Hepatocyte (in vitro differentiated cells): Measurements from ENCODE around the gene KCNB1.

ENCODE experiments used
- CTCF ChIP-seq: fragments of 200-600 bp; sonication (generic); IDR thresholded peaks from 2 replicates; pipeline ENCODE4 v1.5.1; 2016; ENCODE audit warnings: antibody characterized with exemption, mild to moderate bottlenecking; ENCODE audit not compliant: poor library complexity
- EZH2 ChIP-seq: fragments of 200-600 bp; sonication (generic); IDR thresholded peaks from 2 replicates; pipeline ENCODE4 v1.6.1; 2016; ENCODE audit warnings: antibody characterized with exemption, mild to moderate bottlenecking, borderline replicate concordance

DNA sequence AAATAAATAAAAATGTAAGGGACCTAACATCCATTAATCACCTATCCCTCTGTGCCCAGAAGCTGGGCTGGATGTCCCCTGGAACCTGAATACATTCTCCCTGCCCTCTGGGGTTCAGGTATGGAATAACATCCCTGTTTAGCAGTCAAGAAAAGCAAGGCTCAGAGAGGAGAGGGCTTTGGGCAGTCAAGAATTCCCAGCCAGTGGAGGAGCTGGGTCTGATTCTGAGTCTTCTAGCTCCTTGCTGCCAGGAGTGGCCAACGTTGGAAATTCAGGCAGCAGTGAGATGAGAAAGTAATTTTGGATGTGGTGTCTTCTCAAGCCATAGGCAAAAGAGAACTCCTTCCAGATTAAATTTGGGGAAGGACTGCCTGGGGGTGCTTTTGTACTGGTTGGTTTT, 162.0 kb downstream of the KCNB1 start:
- peak; percentile 29 for TF ChIP-seq CTCF
- TF ChIP-seq EZH2: no peak
